ENCODE measurements around the gene NFKB1. TPM values are rescaled to one million over a fixed set of nuclear protein-coding genes. Genes with fewer than 3 reads are reported as not detected.

Gene NFKB1
- total RNA-seq, 4 donors from 2014 or later = 31.6 to 42.1 (median 39.7) TPM

DNA sequence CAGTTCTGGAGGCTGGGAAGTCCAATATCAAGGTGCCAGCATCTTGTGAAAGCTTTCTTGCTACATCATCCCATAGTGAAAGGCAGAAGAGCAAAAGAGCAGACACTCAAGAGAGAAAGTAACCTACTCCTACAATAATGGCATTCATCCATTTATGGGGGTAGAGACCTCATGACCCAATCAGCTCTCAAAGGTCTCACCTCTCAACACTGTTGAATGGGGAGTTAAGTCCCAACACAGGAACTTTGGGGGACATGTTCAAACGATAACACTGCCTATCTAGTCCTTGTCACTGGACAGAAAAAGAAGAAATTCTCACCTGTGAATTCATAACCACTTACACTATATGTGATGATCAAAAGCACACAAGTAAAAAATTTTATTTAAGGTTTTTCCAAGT is 6.6 kb upstream of the NFKB1 start:
- Histone ChIP-seq H3K27me3 (no peaks in the 10 kb centered on the region), H3K4me1 (peaks cover 2 to 9% (median 5%) of the 10 kb centered on the region in 4 donors), H3K27ac (replicated peaks in 1 of 4) (no peak overlapping the region), H3K36me3 (no peaks in the 10 kb centered on the region), H3K9me3 (no peaks in the 10 kb centered on the region), H3K4me3 (no peak overlapping the region)
- DNase-seq (ENCODE audit: extremely low spot score) = no peak
- WGBS = 86% methylated on average over 1 of the region's 1 CpG
- intact Hi-C loops (cut with DNase I) = no loop called here
- TF ChIP-seq POLR2AphosphoS5 (IDR thresholded peaks at IDR 0.05) (no peak), POLR2A (IDR thresholded peaks at IDR 0.05; ENCODE audit: low read depth) (no peak), EP300 (IDR thresholded peaks at IDR 0.05) (no peak)
- TF ChIP-seq, protein P1, sequence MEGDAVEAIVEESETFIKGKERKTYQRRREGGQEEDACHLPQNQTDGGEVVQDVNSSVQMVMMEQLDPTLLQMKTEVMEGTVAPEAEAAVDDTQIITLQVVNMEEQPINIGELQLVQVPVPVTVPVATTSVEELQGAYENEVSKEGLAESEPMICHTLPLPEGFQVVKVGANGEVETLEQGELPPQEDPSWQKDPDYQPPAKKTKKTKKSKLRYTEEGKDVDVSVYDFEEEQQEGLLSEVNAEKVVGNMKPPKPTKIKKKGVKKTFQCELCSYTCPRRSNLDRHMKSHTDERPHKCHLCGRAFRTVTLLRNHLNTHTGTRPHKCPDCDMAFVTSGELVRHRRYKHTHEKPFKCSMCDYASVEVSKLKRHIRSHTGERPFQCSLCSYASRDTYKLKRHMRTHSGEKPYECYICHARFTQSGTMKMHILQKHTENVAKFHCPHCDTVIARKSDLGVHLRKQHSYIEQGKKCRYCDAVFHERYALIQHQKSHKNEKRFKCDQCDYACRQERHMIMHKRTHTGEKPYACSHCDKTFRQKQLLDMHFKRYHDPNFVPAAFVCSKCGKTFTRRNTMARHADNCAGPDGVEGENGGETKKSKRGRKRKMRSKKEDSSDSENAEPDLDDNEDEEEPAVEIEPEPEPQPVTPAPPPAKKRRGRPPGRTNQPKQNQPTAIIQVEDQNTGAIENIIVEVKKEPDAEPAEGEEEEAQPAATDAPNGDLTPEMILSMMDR (IDR thresholded peaks at IDR 0.05) = no peak

DNA sequence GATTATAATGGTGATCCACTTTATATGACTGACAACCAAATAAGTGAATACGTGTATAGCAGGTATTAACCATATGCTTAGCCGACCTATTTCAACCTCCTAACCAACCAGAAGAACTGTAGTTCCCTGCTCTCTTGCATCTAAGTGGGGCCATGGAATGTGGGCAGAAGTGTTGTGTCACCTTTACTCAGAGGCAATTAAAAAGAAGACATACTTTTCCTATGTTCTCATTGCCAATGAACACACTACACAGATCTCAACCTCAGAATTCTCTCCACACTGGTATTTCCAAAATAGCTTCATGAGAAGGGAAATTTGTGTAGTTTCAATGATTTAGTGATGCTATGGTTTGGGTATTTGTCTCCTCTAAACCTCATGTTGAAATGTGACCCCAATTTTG is 3.2 kb upstream of the NFKB1 start:
- no peak overlapping the region for H3K4me3 ChIP-seq
- no peaks in the 10 kb centered on the region for H3K36me3 ChIP-seq
- no peak overlapping the region for H3K27ac ChIP-seq (replicated peaks in 1 of 4)
- peaks cover 16 to 25% (median 21%) of the 10 kb centered on the region in 4 donors for H3K4me1 ChIP-seq
- H3K9me3 ChIP-seq = no peaks in the 10 kb centered on the region
- DNase-seq (ENCODE audit: extremely low spot score) = no peak
- intact Hi-C loops (cut with DNase I) = no loop called here
- TF ChIP-seq POLR2A (IDR thresholded peaks at IDR 0.05; ENCODE audit: low read depth) (no peak), EP300 (IDR thresholded peaks at IDR 0.05) (no peak), POLR2AphosphoS5 (IDR thresholded peaks at IDR 0.05) (no peak)
- TF ChIP-seq, protein P1 (IDR thresholded peaks at IDR 0.05) = no peak
- 96% methylated on average over 2 of the region's 2 CpGs for WGBS
- H3K27me3 ChIP-seq = no peaks in the 10 kb centered on the region

DNA sequence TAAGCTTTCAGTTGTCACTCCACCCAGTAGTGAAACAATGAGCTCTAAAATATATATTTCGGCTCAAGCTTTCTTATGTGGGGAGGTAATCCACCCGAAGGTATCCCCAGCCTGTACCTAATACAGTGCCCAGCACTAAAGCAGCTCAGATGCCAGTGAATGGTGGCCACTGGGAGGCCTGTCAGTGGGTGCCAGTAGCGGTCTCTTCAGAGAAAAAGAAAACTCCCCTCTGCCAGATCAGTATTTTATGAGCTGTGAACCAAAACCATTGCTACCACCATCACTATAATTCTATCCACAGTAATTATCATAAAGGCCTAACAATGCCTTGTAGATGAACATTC is 835 bp upstream of the NFKB1 start:
- 47% methylated on average over 3 of the region's 3 CpGs for WGBS
- peak overlapping the region; percentile 91 to 98 (median 98) for H3K27ac ChIP-seq (replicated peaks in 1 of 4)
- H3K36me3 ChIP-seq = no peaks in the 10 kb centered on the region
- no peaks in the 10 kb centered on the region for H3K9me3 ChIP-seq
- no peak for TF ChIP-seq POLR2AphosphoS5 (IDR thresholded peaks at IDR 0.05)
- TF ChIP-seq, protein P1 (IDR thresholded peaks at IDR 0.05) = peak in 1 of 3 experiments; percentile 7
- H3K4me3 ChIP-seq = peak overlapping the region; percentile 78 to 94 (median 88)
- intact Hi-C loops (cut with DNase I) = loop anchor here (5.0 to 10.0 kb wide), 2 partner anchors 63 to 156 kb away; partner anchors contain the start of gene SLC39A8
- no peaks in the 10 kb centered on the region for H3K27me3 ChIP-seq
- H3K4me1 ChIP-seq = peaks cover 32 to 45% (median 41%) of the 10 kb centered on the region in 4 donors
- DNase-seq (ENCODE audit: extremely low spot score) = no peak

DNA sequence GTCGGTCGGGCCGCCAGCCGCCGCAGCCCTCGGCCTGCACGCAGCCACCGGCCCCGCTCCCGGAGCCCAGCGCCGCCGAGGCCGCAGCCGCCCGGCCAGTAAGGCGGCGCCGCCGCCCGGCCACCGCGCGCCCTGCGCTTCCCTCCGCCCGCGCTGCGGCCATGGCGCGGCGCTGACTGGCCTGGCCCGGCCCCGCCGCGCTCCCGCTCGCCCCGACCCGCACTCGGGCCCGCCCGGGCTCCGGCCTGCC is 213 bp downstream of the NFKB1 start:
- DNase-seq (ENCODE audit: extremely low spot score) = no peak
- intact Hi-C loops (cut with DNase I) = loop anchor here (5.0 to 10.0 kb wide), 2 partner anchors 64 to 157 kb away; partner anchors contain the start of gene SLC39A8
- Histone ChIP-seq H3K27ac (replicated peaks in 1 of 4) (peak overlapping the region; percentile 91 to 98 (median 98)), H3K36me3 (no peaks in the 10 kb centered on the region), H3K9me3 (no peaks in the 10 kb centered on the region), H3K27me3 (no peaks in the 10 kb centered on the region), H3K4me1 (peaks cover 32 to 52% (median 50%) of the 10 kb centered on the region in 4 donors), H3K4me3 (peak overlapping the region; percentile 78 to 94 (median 88))
- no CpG with 5 or more reads among the region's 44 CpGs for WGBS
- TF ChIP-seq POLR2A (IDR thresholded peaks at IDR 0.05; ENCODE audit: low read depth) = no peak
- TF ChIP-seq EP300 (IDR thresholded peaks at IDR 0.05) = no peak
- TF ChIP-seq, protein P1 (IDR thresholded peaks at IDR 0.05) = no peak
- TF ChIP-seq POLR2AphosphoS5 (IDR thresholded peaks at IDR 0.05) = no peak

DNA sequence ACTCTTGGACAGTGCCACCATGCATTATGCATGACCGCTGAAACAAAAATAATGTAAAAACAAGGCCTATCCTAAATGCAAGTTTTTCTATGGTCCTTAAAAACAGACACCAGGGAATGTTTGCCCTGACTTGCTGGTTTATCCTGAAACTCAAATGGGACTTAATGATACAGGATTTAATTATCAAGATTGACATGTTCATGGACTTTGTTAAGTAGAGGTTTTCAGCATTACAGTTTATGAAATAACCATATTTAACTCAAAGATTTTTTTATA is 1.3 kb downstream of the NFKB1 start:
- Histone ChIP-seq H3K4me3 (peak overlapping the region; percentile 78 to 94 (median 88)), H3K36me3 (no peaks in the 10 kb centered on the region), H3K4me1 (peaks cover 37 to 63% (median 54%) of the 10 kb centered on the region in 4 donors), H3K27me3 (no peaks in the 10 kb centered on the region), H3K27ac (replicated peaks in 1 of 4) (peak overlapping the region; percentile 91 to 98 (median 98)), H3K9me3 (no peaks in the 10 kb centered on the region)
- TF ChIP-seq, protein P1 (IDR thresholded peaks at IDR 0.05) = no peak
- TF ChIP-seq POLR2A (IDR thresholded peaks at IDR 0.05; ENCODE audit: low read depth) (no peak), EP300 (IDR thresholded peaks at IDR 0.05) (no peak), POLR2AphosphoS5 (IDR thresholded peaks at IDR 0.05) (no peak)
- 21% methylated on average over 1 of the region's 1 CpG for WGBS
- intact Hi-C loops (cut with DNase I) = loop anchor here (5.0 to 10.0 kb wide), 2 partner anchors 65 to 158 kb away; partner anchors contain the start of gene SLC39A8
- DNase-seq (ENCODE audit: extremely low spot score) = no peak

Measured in esophagus muscularis mucosa (tissue), 4 donors.